HUES6 (cell line): Measurements from ENCODE around the gene BBS2.

Experiments
- H3K27ac ChIP-seq: 2 replicates; pipeline ENCODE4 v1.7.0; 2013; ENCODE audit warnings: low read depth, mild to moderate bottlenecking, low read length, inconsistent platforms
- H3K27me3 ChIP-seq: 2 replicates; pipeline ENCODE4 v1.6.1; 2013; ENCODE audit warnings: low read length; ENCODE audit not compliant: control insufficient read depth, insufficient read depth
- H3K36me3 ChIP-seq: 2 replicates; pipeline ENCODE4 v1.6.1; 2013; ENCODE audit warnings: low read length; ENCODE audit not compliant: control insufficient read depth, insufficient read depth
- H3K4me1 ChIP-seq: 2 replicates; pipeline ENCODE4 v1.6.1; 2013; ENCODE audit warnings: low read length; ENCODE audit not compliant: control insufficient read depth, insufficient read depth
- H3K4me3 ChIP-seq: 2 replicates; pipeline ENCODE4 v1.5.1; 2013; ENCODE audit warnings: low read depth, low read length
- H3K9ac ChIP-seq: one replicate; pipeline ENCODE4 v1.6.1; 2013; ENCODE audit warnings: mild to moderate bottlenecking, low read length
- H3K9me3 ChIP-seq: 2 replicates; pipeline ENCODE4 v1.6.1; 2013; ENCODE audit warnings: low read depth, low read length; ENCODE audit not compliant: control insufficient read depth, insufficient read depth

BBS2 gene

DNA sequence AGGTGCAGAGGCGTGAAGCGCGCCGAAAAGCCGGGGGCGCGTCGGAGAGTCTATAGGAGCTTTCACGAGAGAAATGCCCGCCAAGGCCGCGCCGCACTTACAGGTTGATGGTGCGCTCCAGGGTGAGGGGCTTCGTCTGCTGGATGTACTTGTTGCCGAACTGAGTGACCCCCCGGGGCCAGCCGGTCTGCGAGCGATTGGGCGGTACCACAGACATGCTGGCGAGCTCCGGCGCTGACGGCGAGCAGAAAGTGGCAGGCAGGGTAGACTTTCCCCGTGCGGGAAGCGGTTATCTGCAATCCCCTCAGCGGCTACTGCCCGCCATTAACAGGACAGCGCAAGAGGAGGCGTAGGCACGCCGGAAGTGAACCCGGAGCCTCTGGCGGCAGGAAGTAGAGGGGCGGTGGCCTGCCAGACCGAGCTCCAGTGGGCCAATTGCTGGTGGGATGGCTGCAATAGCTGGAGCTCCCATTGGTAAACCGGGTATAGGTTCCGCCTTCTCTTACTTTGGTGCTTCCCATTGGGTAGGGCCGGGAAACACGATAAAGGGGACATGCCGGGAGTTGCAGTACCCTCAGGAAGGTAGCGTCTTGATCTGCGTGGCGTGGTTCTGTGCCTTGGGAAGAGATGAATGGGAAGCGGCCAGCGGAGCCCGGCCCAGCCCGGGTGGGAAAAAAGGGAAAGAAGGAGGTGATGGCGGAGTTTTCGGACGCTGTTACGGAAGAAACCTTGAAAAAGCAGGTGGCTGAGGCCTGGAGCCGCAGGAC, 68.7 kb downstream of the BBS2 start, which contains the start of the genes NUDT21 and OGFOD1:
Gene NUDT21, minus strand, starts transcription at position 347 of the 767 bp plus-strand sequence. Its CDS starts 130 bp downstream, at position 217.
Gene OGFOD1, plus strand, starts transcription at position 569 of the 767 bp plus-strand sequence. Its CDS starts 59 bp downstream, at position 628.
- Histone ChIP-seq H3K4me3 (peak within 1 kb of the TSS; percentile 90), H3K27ac (peak within 1 kb of the TSS; percentile 49; the same call in 1 of the 2 replicates), H3K36me3 (peaks cover 42% of the 10 kb centered on the region), H3K9me3 (no peaks in the 10 kb centered on the region), H3K27me3 (no peaks in the 10 kb centered on the region), H3K4me1 (peaks cover 8% of the 10 kb centered on the region; the same call in 1 of the 2 replicates), H3K9ac (peak within 1 kb of the TSS; percentile 90)

DNA sequence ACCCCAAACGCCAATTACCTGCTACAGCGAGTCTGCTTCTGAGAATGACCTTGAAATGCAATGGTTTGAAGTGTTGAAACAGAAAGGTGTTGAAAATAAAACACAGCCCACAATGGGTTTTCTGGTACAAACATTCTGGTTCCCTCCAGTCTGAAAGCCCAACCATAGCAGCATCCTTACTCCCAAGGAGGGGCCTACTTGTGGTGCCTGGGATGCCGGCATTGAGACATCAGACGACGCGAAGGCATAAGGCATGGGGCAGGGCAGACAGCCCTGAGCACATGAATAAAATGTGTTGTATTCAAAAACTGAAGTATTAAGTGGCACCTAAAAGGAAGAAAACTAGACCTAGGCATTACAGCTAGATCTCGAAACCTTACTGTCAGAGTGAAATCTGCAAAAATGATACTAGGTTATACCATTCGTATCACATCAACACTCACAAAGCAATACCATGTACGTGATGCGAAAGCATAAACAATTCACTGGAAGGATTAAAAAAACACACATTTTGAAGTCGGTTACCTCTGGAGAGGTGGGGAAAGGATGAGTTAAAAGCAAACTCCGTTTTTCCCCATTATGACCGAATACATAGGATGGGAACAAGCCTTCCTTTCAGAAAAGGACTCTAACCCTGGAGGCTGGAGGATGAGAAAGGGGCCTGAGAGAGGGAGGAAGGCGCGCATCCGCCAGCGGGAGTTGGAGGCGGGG, 69.4 kb downstream of the BBS2 start:
- peaks cover 42% of the 10 kb centered on the region for H3K36me3 ChIP-seq
- no peaks in the 10 kb centered on the region for H3K27me3 ChIP-seq
- peaks cover 8% of the 10 kb centered on the region; the same call in 1 of the 2 replicates for H3K4me1 ChIP-seq
- peak overlapping the region; percentile 90 for H3K4me3 ChIP-seq
- H3K9me3 ChIP-seq = no peaks in the 10 kb centered on the region
- H3K27ac ChIP-seq = peak overlapping the region; percentile 49; the same call in 1 of the 2 replicates
- peak overlapping the region; percentile 90 for H3K9ac ChIP-seq

DNA sequence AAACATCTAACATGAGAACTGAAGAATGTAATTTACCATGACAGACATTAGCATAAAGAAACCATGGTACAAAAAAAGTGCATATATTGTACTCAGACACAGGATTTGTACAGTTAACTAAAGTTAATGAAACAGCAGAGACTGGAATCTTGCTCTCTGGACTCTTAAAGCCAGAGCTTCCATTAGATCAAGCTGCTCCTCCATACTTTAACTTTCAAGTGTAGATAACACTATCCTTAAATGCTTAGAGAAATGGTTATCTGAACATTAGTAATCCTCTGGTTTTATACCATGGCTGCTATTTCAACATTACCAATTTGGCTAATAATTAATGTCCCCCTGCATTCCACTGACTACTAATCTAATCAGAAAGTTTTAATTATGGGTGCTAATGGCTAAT, 71.8 kb downstream of the BBS2 start:
- Histone ChIP-seq H3K4me3 (no peak overlapping the region), H3K9me3 (no peaks in the 10 kb centered on the region), H3K4me1 (peaks cover 8% of the 10 kb centered on the region; the same call in 1 of the 2 replicates), H3K36me3 (peaks cover 41% of the 10 kb centered on the region), H3K9ac (no peak overlapping the region), H3K27ac (no peak overlapping the region), H3K27me3 (no peaks in the 10 kb centered on the region)

DNA sequence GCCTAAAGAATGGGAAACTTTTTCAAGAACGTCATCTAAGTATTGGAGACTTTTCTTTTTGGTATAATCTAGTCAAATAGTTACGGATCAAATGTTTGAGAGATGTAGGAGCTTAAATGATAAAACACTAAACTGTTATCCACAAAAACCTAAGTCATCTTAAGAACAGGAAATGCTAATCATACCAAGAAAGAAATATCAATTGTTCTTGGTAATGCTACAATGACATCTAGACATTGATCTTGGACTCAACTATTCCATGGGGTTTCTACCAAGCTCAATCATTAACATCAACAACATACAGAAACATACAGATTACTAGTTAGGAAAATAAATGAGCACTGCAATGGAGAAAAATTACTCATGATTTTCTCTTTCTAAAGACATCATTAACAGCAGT, 72.5 kb downstream of the BBS2 start:
- no peak overlapping the region for H3K27ac ChIP-seq
- peaks cover 45% of the 10 kb centered on the region for H3K36me3 ChIP-seq
- H3K27me3 ChIP-seq = no peaks in the 10 kb centered on the region
- H3K4me3 ChIP-seq = no peak overlapping the region
- H3K9me3 ChIP-seq = no peaks in the 10 kb centered on the region
- peaks cover 4% of the 10 kb centered on the region; the same call in 1 of the 2 replicates for H3K4me1 ChIP-seq
- H3K9ac ChIP-seq = no peak overlapping the region

DNA sequence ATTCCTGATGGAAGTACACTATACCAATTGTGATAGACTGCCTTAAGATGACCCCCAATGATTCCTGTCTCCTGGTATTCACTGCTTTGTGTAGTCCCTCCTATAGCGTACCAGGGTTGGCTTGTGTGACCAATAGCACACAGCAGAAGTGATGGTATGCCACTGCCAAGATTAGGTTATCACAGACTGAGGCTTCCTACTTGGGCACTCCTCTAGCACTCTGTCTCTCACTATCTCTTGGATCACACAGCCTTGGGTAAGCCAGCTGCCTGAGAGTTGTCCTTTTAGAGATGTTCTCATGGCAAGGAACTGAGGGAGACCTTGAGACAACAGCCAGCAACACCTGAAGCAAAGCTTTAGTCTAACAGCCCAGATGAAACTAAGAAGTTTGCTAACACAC, 81.8 kb downstream of the BBS2 start:
- Histone ChIP-seq H3K4me1 (no peaks in the 10 kb centered on the region), H3K9ac (no peak overlapping the region), H3K27ac (no peak overlapping the region), H3K36me3 (peaks cover 78% of the 10 kb centered on the region), H3K27me3 (no peaks in the 10 kb centered on the region), H3K4me3 (no peak overlapping the region), H3K9me3 (no peaks in the 10 kb centered on the region)

DNA sequence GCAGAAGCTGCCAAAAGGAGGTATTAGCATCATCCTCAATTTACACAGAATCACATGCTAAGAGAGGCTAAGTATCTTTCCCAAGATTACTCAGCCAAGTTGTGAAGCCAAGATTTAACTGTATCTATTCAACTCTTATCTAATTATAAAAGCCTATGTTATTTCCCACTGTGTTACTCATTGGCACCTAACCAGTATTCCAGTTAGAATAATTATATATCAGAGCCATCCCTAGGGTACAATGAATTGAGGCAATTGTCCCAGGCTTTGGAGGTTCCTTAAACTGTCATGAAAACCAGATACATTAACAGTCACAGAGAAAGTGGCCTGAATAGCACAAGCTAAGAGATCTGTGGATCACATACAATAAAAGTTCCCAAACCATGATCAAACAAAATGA, 83.6 kb downstream of the BBS2 start:
- Histone ChIP-seq H3K4me1 (no peaks in the 10 kb centered on the region), H3K9ac (no peak overlapping the region), H3K36me3 (peaks cover 82% of the 10 kb centered on the region), H3K27me3 (no peaks in the 10 kb centered on the region), H3K4me3 (no peak overlapping the region), H3K27ac (no peak overlapping the region), H3K9me3 (no peaks in the 10 kb centered on the region)
